Measurements from ENCODE around the gene ZNF524. TPM values are rescaled to one million over a fixed set of nuclear protein-coding genes. Genes with fewer than 3 reads are reported as not detected.

Gene ZNF524
- total RNA-seq, 1 donor from 2014 or later, result 9.3 TPM

GRCh38 chr19:55593096-55593772, 6.9 kb upstream of the ZNF524 start:
- H3K4me1 Mint-ChIP-seq (ENCODE audit: unreplicated experiment), result peaks cover 3% of the 10 kb centered on the region
- H3K9me3 Mint-ChIP-seq (ENCODE audit: unreplicated experiment), result no peaks in the 10 kb centered on the region
- H3K36me3 Mint-ChIP-seq (ENCODE audit: low read depth, unreplicated experiment), result peaks cover 35% of the 10 kb centered on the region
- TF ChIP-seq CTCF (IDR thresholded peaks at IDR 0.05; ENCODE audit: unreplicated experiment), result no peak
- DNase-seq (ENCODE audit: low spot score), result no peak
- H3K4me3 Mint-ChIP-seq (ENCODE audit: unreplicated experiment), result peak overlapping the region; percentile 77
- peaks cover 7% of the 10 kb centered on the region for H3K27me3 Mint-ChIP-seq (ENCODE audit: unreplicated experiment)
- H3K27ac Mint-ChIP-seq (ENCODE audit: unreplicated experiment), result no peak overlapping the region

- Mint-ChIP-seq H3K4me1 (ENCODE audit: unreplicated experiment) (peaks cover 9% of the 10 kb centered on the region), H3K27ac (ENCODE audit: unreplicated experiment) (no peak overlapping the region), H3K27me3 (ENCODE audit: unreplicated experiment) (peaks cover 14% of the 10 kb centered on the region), H3K9me3 (ENCODE audit: unreplicated experiment) (no peaks in the 10 kb centered on the region), H3K4me3 (ENCODE audit: unreplicated experiment) (peak overlapping the region; percentile 43), H3K36me3 (ENCODE audit: low read depth, unreplicated experiment) (peaks cover 39% of the 10 kb centered on the region)
- TF ChIP-seq CTCF (IDR thresholded peaks at IDR 0.05; ENCODE audit: unreplicated experiment), result no peak
- DNase-seq (ENCODE audit: low spot score), result no peak
Measured at GRCh38 chr19:55594996-55595545, 5.0 kb upstream of the ZNF524 start.

GRCh38 chr19:55596304-55596703, 3.8 kb upstream of the ZNF524 start:
- H3K27ac Mint-ChIP-seq (ENCODE audit: unreplicated experiment), result no peak overlapping the region
- TF ChIP-seq CTCF (IDR thresholded peaks at IDR 0.05; ENCODE audit: unreplicated experiment), result no peak
- H3K36me3 Mint-ChIP-seq (ENCODE audit: low read depth, unreplicated experiment), result peaks cover 36% of the 10 kb centered on the region
- no peak for DNase-seq (ENCODE audit: low spot score)
- peaks cover 15% of the 10 kb centered on the region for H3K27me3 Mint-ChIP-seq (ENCODE audit: unreplicated experiment)
- H3K9me3 Mint-ChIP-seq (ENCODE audit: unreplicated experiment), result no peaks in the 10 kb centered on the region
- H3K4me3 Mint-ChIP-seq (ENCODE audit: unreplicated experiment), result no peak overlapping the region
- H3K4me1 Mint-ChIP-seq (ENCODE audit: unreplicated experiment), result peaks cover 9% of the 10 kb centered on the region

GRCh38 chr19:55597501-55597921, 2.6 kb upstream of the ZNF524 start:
- Mint-ChIP-seq H3K27me3 (ENCODE audit: unreplicated experiment) (peaks cover 19% of the 10 kb centered on the region), H3K9me3 (ENCODE audit: unreplicated experiment) (no peaks in the 10 kb centered on the region), H3K36me3 (ENCODE audit: low read depth, unreplicated experiment) (peaks cover 30% of the 10 kb centered on the region), H3K4me3 (ENCODE audit: unreplicated experiment) (no peak overlapping the region), H3K27ac (ENCODE audit: unreplicated experiment) (no peak overlapping the region), H3K4me1 (ENCODE audit: unreplicated experiment) (peaks cover 9% of the 10 kb centered on the region)
- no peak for TF ChIP-seq CTCF (IDR thresholded peaks at IDR 0.05; ENCODE audit: unreplicated experiment)
- no peak for DNase-seq (ENCODE audit: low spot score)

GRCh38 chr19:55598034-55598433, 2.1 kb upstream of the ZNF524 start:
- Mint-ChIP-seq H3K9me3 (ENCODE audit: unreplicated experiment) (no peaks in the 10 kb centered on the region), H3K4me1 (ENCODE audit: unreplicated experiment) (peaks cover 9% of the 10 kb centered on the region), H3K36me3 (ENCODE audit: low read depth, unreplicated experiment) (peaks cover 30% of the 10 kb centered on the region), H3K27ac (ENCODE audit: unreplicated experiment) (peak overlapping the region; percentile 94), H3K4me3 (ENCODE audit: unreplicated experiment) (peak overlapping the region; percentile 86), H3K27me3 (ENCODE audit: unreplicated experiment) (peaks cover 19% of the 10 kb centered on the region)
- no peak for DNase-seq (ENCODE audit: low spot score)
- TF ChIP-seq CTCF (IDR thresholded peaks at IDR 0.05; ENCODE audit: unreplicated experiment), result no peak

Measured in endothelial cell (in vitro differentiated cells).